Chondrocyte (in vitro differentiated cells): Measurements from ENCODE around the gene ABLIM3. TPM values are rescaled to one million over a fixed set of nuclear protein-coding genes. Genes with fewer than 3 reads are reported as not detected.

ENCODE experiments used
- DNase-seq: peaks from one replicate; pipeline ENCODE4 v3.0.0; 2021; ENCODE audit warnings: mixed read lengths, low spot score
- H3K27ac Mint-ChIP-seq: one replicate; pipeline ENCODE4 v1.8.0; 2021; ENCODE audit warnings: mild to moderate bottlenecking, moderate library complexity, mixed read lengths; ENCODE audit not compliant: unreplicated experiment
- H3K27me3 Mint-ChIP-seq: 2 replicates; pipeline ENCODE4 v1.8.0; 2021; ENCODE audit warnings: low read depth, mixed read lengths
- H3K36me3 Mint-ChIP-seq: 2 replicates; pipeline ENCODE4 v1.8.0; 2021; ENCODE audit warnings: low read depth, mixed read lengths
- H3K4me1 Mint-ChIP-seq: 2 replicates; pipeline ENCODE4 v1.8.0; 2021; ENCODE audit warnings: low read depth, mild to moderate bottlenecking, mixed read lengths
- H3K4me3 Mint-ChIP-seq: one replicate; pipeline ENCODE4 v1.8.0; 2021; ENCODE audit warnings: mild to moderate bottlenecking, moderate library complexity, mixed read lengths; ENCODE audit not compliant: unreplicated experiment
- H3K9me3 Mint-ChIP-seq: 2 replicates; pipeline ENCODE4 v1.8.0; 2021; ENCODE audit warnings: low read depth, mixed read lengths
- total RNA-seq: library from RNA; stranded (reverse); gene quantifications from 3 replicates; pipeline ENCODE4 v1.2.1, GENCODE V29; 2021
- TF ChIP-seq, protein P1 (sequence below): fragments of 200-600 bp; sonication (generic); IDR thresholded peaks from 2 replicates; pipeline ENCODE4 v1.5.0; 2021; ENCODE audit warnings: antibody characterized with exemption, mild to moderate bottlenecking, moderate library complexity

The ABLIM3 gene
- total RNA-seq, 1 donor from 2014 or later = 15.4 TPM

DNA sequence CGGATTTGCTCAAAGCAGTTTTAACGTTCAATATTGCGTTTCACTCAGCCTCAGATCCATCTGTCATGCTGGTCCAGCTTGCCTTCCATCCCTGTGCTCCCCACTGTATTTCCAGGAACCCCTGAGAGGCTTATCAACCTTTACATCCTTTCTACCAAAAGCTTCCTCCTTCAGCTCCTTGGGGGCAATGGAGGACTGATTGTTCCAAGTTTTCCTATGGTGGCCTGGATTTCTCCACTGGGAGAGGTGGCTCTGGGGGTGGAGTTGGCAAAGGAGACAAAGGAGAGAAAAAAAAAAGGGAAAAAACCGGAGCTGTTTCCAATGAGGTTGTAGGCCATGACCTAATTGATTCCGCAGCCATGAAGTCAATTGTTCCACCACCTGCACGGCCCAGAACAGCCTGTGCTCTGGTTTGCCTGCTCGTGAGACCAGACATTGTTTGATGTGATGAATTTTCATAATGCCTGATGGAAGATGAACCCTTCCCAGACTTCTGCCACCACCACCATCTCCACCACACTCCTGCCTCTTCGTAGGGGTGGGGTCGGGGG is 54.1 kb downstream of the ABLIM3 start:
- H3K9me3 Mint-ChIP-seq = no peaks in the 10 kb centered on the region
- H3K36me3 Mint-ChIP-seq = peaks cover 7% of the 10 kb centered on the region
- H3K4me3 Mint-ChIP-seq = no peak overlapping the region
- H3K4me1 Mint-ChIP-seq = no peaks in the 10 kb centered on the region
- TF ChIP-seq, protein P1, sequence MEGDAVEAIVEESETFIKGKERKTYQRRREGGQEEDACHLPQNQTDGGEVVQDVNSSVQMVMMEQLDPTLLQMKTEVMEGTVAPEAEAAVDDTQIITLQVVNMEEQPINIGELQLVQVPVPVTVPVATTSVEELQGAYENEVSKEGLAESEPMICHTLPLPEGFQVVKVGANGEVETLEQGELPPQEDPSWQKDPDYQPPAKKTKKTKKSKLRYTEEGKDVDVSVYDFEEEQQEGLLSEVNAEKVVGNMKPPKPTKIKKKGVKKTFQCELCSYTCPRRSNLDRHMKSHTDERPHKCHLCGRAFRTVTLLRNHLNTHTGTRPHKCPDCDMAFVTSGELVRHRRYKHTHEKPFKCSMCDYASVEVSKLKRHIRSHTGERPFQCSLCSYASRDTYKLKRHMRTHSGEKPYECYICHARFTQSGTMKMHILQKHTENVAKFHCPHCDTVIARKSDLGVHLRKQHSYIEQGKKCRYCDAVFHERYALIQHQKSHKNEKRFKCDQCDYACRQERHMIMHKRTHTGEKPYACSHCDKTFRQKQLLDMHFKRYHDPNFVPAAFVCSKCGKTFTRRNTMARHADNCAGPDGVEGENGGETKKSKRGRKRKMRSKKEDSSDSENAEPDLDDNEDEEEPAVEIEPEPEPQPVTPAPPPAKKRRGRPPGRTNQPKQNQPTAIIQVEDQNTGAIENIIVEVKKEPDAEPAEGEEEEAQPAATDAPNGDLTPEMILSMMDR = no peak
- DNase-seq = no peak
- H3K27me3 Mint-ChIP-seq = peaks cover 5% of the 10 kb centered on the region
- no peak overlapping the region for H3K27ac Mint-ChIP-seq

DNA sequence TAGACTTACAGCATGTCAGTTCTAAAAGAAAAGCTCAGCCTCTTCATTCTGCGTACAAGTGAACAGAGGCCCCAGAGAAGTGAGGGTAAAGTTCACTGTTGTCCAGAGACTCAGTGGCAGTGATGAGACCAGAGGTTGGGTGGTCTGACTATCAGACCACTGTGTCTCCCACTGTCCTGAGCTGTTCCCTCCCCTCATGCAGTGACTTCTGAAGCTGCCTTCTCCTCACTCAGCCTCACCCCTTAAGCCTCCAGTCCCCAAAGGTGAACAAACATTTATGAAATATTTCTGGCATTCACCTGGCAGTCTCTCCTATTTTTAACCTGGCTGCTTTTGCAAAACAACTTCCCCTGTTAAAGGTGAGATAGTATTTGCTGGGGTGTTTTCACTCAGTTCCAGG is 54.7 kb downstream of the ABLIM3 start:
- TF ChIP-seq, protein P1 = no peak
- Mint-ChIP-seq H3K4me1 (no peaks in the 10 kb centered on the region), H3K9me3 (no peaks in the 10 kb centered on the region), H3K27ac (no peak overlapping the region), H3K27me3 (peaks cover 3% of the 10 kb centered on the region), H3K4me3 (no peak overlapping the region), H3K36me3 (peaks cover 7% of the 10 kb centered on the region)
- no peak for DNase-seq

DNA sequence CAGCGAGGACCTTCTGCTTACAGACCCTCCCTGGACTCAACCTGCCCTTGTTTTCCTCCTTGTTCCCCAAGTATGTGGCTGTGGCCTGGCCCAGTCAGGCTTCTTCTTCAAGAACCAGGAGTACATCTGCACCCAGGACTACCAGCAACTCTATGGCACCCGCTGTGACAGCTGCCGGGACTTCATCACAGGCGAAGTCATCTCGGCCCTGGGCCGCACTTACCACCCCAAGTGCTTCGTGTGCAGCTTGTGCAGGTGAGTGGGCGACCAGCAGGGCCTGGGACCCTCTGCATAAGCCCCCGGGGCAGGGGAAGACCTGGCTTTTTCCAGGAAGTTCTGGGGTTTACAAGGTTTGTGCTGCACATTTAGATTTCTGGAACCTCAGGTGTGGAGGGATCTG is 56.9 kb downstream of the ABLIM3 start:
- Mint-ChIP-seq H3K4me3 (no peak overlapping the region), H3K27me3 (no peaks in the 10 kb centered on the region), H3K9me3 (no peaks in the 10 kb centered on the region), H3K27ac (no peak overlapping the region), H3K4me1 (no peaks in the 10 kb centered on the region), H3K36me3 (peaks cover 4% of the 10 kb centered on the region)
- TF ChIP-seq, protein P1 = no peak
- no peak for DNase-seq

DNA sequence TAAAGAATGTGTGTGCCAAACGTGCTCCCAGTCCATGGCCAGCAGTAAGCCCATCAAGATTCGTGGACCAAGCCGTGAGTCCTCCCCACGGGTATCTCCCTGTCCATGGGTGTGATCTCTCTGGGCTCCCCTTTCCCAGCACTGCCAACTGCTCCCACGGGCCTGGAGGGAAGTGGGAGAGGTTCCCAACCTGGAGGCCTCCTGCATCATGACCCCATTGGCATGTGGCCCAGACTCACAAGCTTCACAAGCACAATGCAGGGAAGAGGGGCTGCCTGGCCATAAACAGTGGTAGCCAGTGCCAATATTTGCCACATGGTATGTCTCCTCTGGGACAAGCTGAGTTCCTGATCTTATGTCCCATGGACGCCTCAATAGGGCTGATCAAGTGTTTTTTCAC is 59.1 kb downstream of the ABLIM3 start:
- no peaks in the 10 kb centered on the region for H3K27me3 Mint-ChIP-seq
- TF ChIP-seq, protein P1 = no peak
- H3K9me3 Mint-ChIP-seq = no peaks in the 10 kb centered on the region
- H3K27ac Mint-ChIP-seq = no peak overlapping the region
- no peak for DNase-seq
- H3K36me3 Mint-ChIP-seq = peaks cover 4% of the 10 kb centered on the region
- H3K4me1 Mint-ChIP-seq = no peaks in the 10 kb centered on the region
- no peak overlapping the region for H3K4me3 Mint-ChIP-seq

DNA sequence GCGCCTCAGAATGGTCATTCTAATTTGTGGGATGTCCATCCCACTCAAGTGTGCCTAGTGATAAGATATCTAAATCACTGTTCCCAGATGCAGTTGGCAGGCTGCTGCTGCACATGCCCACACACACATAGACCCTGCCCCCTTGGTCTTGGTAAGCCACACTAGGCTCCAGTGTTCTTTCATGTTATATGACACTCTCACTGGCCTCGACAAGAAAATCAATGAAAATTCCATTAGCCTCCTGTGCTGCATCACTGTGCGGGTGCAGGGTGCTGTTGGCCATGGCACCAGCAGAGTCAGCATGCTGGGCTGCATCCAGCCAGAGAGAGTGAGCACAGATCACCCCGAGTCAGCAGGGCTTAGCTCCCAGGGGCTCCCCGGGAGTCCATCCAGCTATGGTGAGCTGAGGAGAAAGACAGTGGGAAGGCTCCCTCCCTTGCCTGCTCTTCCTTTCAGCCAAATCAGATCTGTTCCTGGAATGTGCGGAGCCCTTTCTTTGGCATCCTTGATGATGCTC is 59.9 kb downstream of the ABLIM3 start:
- Mint-ChIP-seq H3K36me3 (peaks cover 4% of the 10 kb centered on the region), H3K4me3 (no peak overlapping the region), H3K4me1 (peaks cover 7% of the 10 kb centered on the region), H3K27ac (no peak overlapping the region), H3K9me3 (no peaks in the 10 kb centered on the region), H3K27me3 (no peaks in the 10 kb centered on the region)
- TF ChIP-seq, protein P1 = no peak
- DNase-seq = no peak
